H9 (cell line): ENCODE results near the gene HIPK2. TPM values are rescaled to one million over a fixed set of nuclear protein-coding genes. Genes with fewer than 3 reads are reported as not detected.

Source experiments
- DNase-seq: peaks from one replicate; pipeline ENCODE4 v3.0.0-alpha.2; 2017
- H2AFZ ChIP-seq: one replicate; pipeline ENCODE4 v1.6.1; 2013; ENCODE audit warnings: mild to moderate bottlenecking, low read length, control low read depth, moderate library complexity
- H2AK5ac ChIP-seq: 2 replicates; pipeline ENCODE4 v1.6.1; 2013; ENCODE audit warnings: low read length, control low read depth, mixed read lengths; ENCODE audit not compliant: insufficient read length
- H2BK120ac ChIP-seq: one replicate; pipeline ENCODE4 v1.6.1; 2013; ENCODE audit warnings: low read depth, mild to moderate bottlenecking, low read length, control low read depth, inconsistent platforms; ENCODE audit not compliant: poor library complexity, severe bottlenecking
- H2BK12ac ChIP-seq: 2 replicates; pipeline ENCODE4 v1.6.1; 2013; ENCODE audit warnings: low read length, control low read depth, mixed read lengths, low read depth; ENCODE audit not compliant: insufficient read length
- H2BK15ac ChIP-seq: 2 replicates; pipeline ENCODE4 v1.6.1; 2013; ENCODE audit warnings: low read depth, low read length, control low read depth
- H2BK20ac ChIP-seq: one replicate; pipeline ENCODE4 v1.6.1; 2013; ENCODE audit warnings: low read depth, mild to moderate bottlenecking, low read length, control low read depth, inconsistent platforms; ENCODE audit not compliant: poor library complexity, severe bottlenecking
- H2BK5ac ChIP-seq: 2 replicates; pipeline ENCODE4 v1.6.1; 2013; ENCODE audit warnings: low read length, control low read depth, mixed read lengths; ENCODE audit not compliant: insufficient read length
- H3K14ac ChIP-seq: 2 replicates; pipeline ENCODE4 v1.6.1; 2013; ENCODE audit warnings: low read length, control low read depth; ENCODE audit not compliant: insufficient read depth
- H3K18ac ChIP-seq: 2 replicates; pipeline ENCODE4 v1.6.1; 2013; ENCODE audit warnings: low read depth, mild to moderate bottlenecking, mixed read lengths, low read length, control low read depth; ENCODE audit not compliant: insufficient read length
- H3K23ac ChIP-seq: 2 replicates; pipeline ENCODE4 v1.6.1; 2013; ENCODE audit warnings: low read length, control low read depth, mixed read lengths, low read depth; ENCODE audit not compliant: insufficient read length
- H3K23me2 ChIP-seq: 2 replicates; pipeline ENCODE4 v1.6.1; 2013; ENCODE audit warnings: low read depth, mild to moderate bottlenecking, mixed read lengths, low read length, control low read depth; ENCODE audit not compliant: insufficient read length, poor library complexity, severe bottlenecking
- H3K27ac ChIP-seq: 2 replicates; pipeline ENCODE4 v1.5.1; 2013; ENCODE audit warnings: low read length, control low read depth, mixed read lengths, low read depth; ENCODE audit not compliant: insufficient read length
- H3K27me3 ChIP-seq: 2 replicates; pipeline ENCODE4 v1.6.1; 2013; ENCODE audit warnings: low read length, control low read depth, inconsistent platforms; ENCODE audit not compliant: insufficient read depth
- H3K4ac ChIP-seq: 2 replicates; pipeline ENCODE4 v1.6.1; 2013; ENCODE audit warnings: low read depth, mild to moderate bottlenecking, control low read depth, inconsistent platforms, low read length, moderate library complexity
- H3K4me1 ChIP-seq: 2 replicates; pipeline ENCODE4 v1.6.1; 2013; ENCODE audit warnings: low read length, control low read depth, inconsistent platforms; ENCODE audit not compliant: insufficient read depth
- H3K4me2 ChIP-seq: 2 replicates; pipeline ENCODE4 v1.6.1; 2013; ENCODE audit warnings: low read length, control low read depth, mixed read lengths; ENCODE audit not compliant: insufficient read length, insufficient read depth
- H3K56ac ChIP-seq: 2 replicates; pipeline ENCODE4 v1.6.1; 2013; ENCODE audit warnings: low read depth, mild to moderate bottlenecking, mixed read lengths, low read length, control low read depth; ENCODE audit not compliant: insufficient read length
- H3K79me1 ChIP-seq: 2 replicates; pipeline ENCODE4 v1.6.1; 2013; ENCODE audit warnings: low read depth, mild to moderate bottlenecking, moderate library complexity, low read length, control low read depth, inconsistent platforms; ENCODE audit not compliant: insufficient read depth, poor library complexity, severe bottlenecking
- H3K79me2 ChIP-seq: 2 replicates; pipeline ENCODE4 v1.6.1; 2013; ENCODE audit warnings: low read length, control low read depth, inconsistent platforms; ENCODE audit not compliant: insufficient read depth
- H3K9ac ChIP-seq: 2 replicates; pipeline ENCODE4 v1.6.1; 2013; ENCODE audit warnings: low read length, control low read depth, mixed read lengths; ENCODE audit not compliant: insufficient read length; ENCODE audit errors: extremely low read depth
- H3K9me3 ChIP-seq: one replicate; pipeline ENCODE4 v1.6.1; 2013; ENCODE audit warnings: low read depth, low read length, inconsistent platforms; ENCODE audit not compliant: control insufficient read depth
- H3T11ph ChIP-seq: one replicate; pipeline ENCODE4 v1.6.1; 2013; ENCODE audit warnings: mild to moderate bottlenecking, low read length, control low read depth, inconsistent platforms
- H4K20me1 ChIP-seq: one replicate; pipeline ENCODE4 v1.6.1; 2013; ENCODE audit not compliant: control insufficient read depth, insufficient read length, insufficient read depth
- H4K5ac ChIP-seq: 2 replicates; pipeline ENCODE4 v1.6.1; 2013; ENCODE audit warnings: low read depth, mild to moderate bottlenecking, mixed read lengths, low read length, control low read depth; ENCODE audit not compliant: insufficient read length
- H4K8ac ChIP-seq: replicated peaks from 2 replicates; pipeline ENCODE4 v1.6.1; 2013; ENCODE audit warnings: low read length, control low read depth, mixed read lengths, low read depth; ENCODE audit not compliant: insufficient read length
- H4K91ac ChIP-seq: 2 replicates; pipeline ENCODE4 v1.6.1; 2013; ENCODE audit warnings: low read depth, mild to moderate bottlenecking, moderate library complexity, mixed read lengths, low read length, control low read depth; ENCODE audit not compliant: insufficient read length
- H3K27ac Mint-ChIP-seq, 3 experiments: 2 replicates in 2 of 3; 3 replicates in 1 of 3; pipeline ENCODE4 v1.8.0; 2020 to 2021; ENCODE audit warnings: mixed read lengths in 3 of 3, mild to moderate bottlenecking in 1 of 3, moderate library complexity in 1 of 3
- H3K27me3 Mint-ChIP-seq: 2 replicates; pipeline ENCODE4 v1.8.0; 2021; ENCODE audit warnings: low read depth, mild to moderate bottlenecking, moderate library complexity, mixed read lengths
- H3K36me3 Mint-ChIP-seq, 3 experiments: 2 replicates in 2 of 3; 3 replicates in 1 of 3; pipeline ENCODE4 v1.8.0; 2020 to 2021; ENCODE audit warnings: low read depth in 3 of 3, mixed read lengths in 3 of 3; ENCODE audit not compliant: insufficient read depth in 1 of 3
- H3K4me1 Mint-ChIP-seq, 2 experiments: 2 replicates each; pipeline ENCODE4 v1.8.0; 2020; ENCODE audit warnings: mixed read lengths in 2 of 2
- H3K4me3 Mint-ChIP-seq, 2 experiments: 2 replicates in 1 of 2; 3 replicates in 1 of 2; pipeline ENCODE4 v1.8.0; 2020 to 2021; ENCODE audit warnings: mild to moderate bottlenecking in 2 of 2, mixed read lengths in 2 of 2, moderate library complexity in 1 of 2
- H3K9me3 Mint-ChIP-seq, 2 experiments: 2 replicates in 1 of 2; 3 replicates in 1 of 2; pipeline ENCODE4 v1.8.0; 2020; ENCODE audit warnings: mild to moderate bottlenecking in 2 of 2, mixed read lengths in 2 of 2, moderate library complexity in 1 of 2
- WGBS: extraction: QIAGEN DNeasy Blood & Tissue Kit; methylation state at CpG from one replicate; pipeline ENCODE4 v1.1.7; 2013; ENCODE audit warnings: missing lambda C conversion rate, low lambda C conversion rate, mixed read lengths; ENCODE audit not compliant: insufficient read length; ENCODE audit errors: extremely low coverage; 5-methylcytosine and 5-hydroxymethylcytosine counted together
- total RNA-seq: library from RNA; stranded (reverse); gene quantifications from 2 replicates; pipeline ENCODE4 v1.2.1, GENCODE V29; 2021
- TF ChIP-seq, protein P1 (sequence below): fragments of 200-600 bp; sonication (generic); conservative IDR thresholded peaks from 3 replicates; pipeline ENCODE4 v1.8.0; 2021; ENCODE audit warnings: antibody characterized with exemption, mild to moderate bottlenecking

HIPK2 gene
- total RNA-seq, 1 experiment from 2014 or later, result 21.9 TPM

DNA sequence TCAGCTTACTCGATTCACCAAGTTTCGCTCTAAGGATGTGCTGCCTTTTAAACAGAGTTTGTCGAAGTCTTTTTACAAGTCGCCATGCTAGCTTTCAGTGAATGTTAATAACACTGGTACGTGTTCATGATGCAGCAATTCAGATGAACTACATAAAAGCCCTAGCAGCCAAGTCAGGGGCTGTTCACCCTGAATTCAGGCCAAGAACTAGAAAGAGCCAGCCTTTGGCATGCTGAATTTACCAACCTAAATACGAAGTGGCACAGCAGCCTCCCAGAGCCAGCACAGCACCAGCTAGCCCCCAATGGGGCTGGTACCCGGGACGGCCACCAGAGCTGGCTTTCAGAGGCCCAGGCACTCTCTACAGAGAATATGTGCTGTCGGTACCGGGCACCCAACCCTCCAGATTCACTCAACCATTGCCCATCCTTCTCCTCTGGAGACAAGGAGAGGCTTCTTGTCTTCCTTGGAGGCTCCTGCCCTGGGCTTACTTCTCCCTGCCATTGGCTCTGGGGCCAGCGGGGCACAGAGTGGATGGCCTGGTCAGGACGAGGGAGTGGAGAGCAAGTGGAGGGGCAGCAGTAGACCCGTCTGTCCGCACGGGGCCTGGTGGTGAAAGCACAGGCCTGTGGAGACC lies 64.2 kb downstream of the HIPK2 start:
- Histone ChIP-seq H3T11ph (no peak overlapping the region), H2BK20ac (no peak overlapping the region), H4K8ac (no peak overlapping the region), H3K23ac (no peak overlapping the region), H2AFZ (no peak overlapping the region), H3K4ac (no peak overlapping the region), H2BK5ac (no peak overlapping the region), H2BK12ac (no peak overlapping the region), H2BK15ac (no peak overlapping the region), H3K79me2 (no peaks in the 10 kb centered on the region), H3K79me1 (no peaks in the 10 kb centered on the region), H3K4me2 (no peak overlapping the region), H2BK120ac (no peak overlapping the region), H2AK5ac (no peak overlapping the region), H3K23me2 (no peaks in the 10 kb centered on the region), H4K20me1 (no peaks in the 10 kb centered on the region), H3K14ac (no peak overlapping the region), H3K4me1 (peaks cover 15% of the 10 kb centered on the region), H3K18ac (no peak overlapping the region), H3K56ac (no peak overlapping the region), H4K5ac (no peak overlapping the region), H4K91ac (no peak overlapping the region), H3K9me3 (no peaks in the 10 kb centered on the region), H3K27ac (no peak overlapping the region), H3K9ac (no peak overlapping the region), H3K27me3 (no peaks in the 10 kb centered on the region)
- H3K9me3 Mint-ChIP-seq, result no peaks in the 10 kb centered on the region
- peaks cover 51% of the 10 kb centered on the region in 2 experiments for H3K4me1 Mint-ChIP-seq
- peaks cover 20 to 27% (median 27%) of the 10 kb centered on the region in 3 experiments for H3K36me3 Mint-ChIP-seq
- no CpG with 5 or more reads among the region's 15 CpGs for WGBS
- no peaks in the 10 kb centered on the region for H3K27me3 Mint-ChIP-seq
- H3K4me3 Mint-ChIP-seq, result no peak overlapping the region
- peak overlapping the region; percentile 17 to 66 (median 59); a peak in 4 of 7 replicates for H3K27ac Mint-ChIP-seq
- DNase-seq, result no peak
- TF ChIP-seq, protein P1, sequence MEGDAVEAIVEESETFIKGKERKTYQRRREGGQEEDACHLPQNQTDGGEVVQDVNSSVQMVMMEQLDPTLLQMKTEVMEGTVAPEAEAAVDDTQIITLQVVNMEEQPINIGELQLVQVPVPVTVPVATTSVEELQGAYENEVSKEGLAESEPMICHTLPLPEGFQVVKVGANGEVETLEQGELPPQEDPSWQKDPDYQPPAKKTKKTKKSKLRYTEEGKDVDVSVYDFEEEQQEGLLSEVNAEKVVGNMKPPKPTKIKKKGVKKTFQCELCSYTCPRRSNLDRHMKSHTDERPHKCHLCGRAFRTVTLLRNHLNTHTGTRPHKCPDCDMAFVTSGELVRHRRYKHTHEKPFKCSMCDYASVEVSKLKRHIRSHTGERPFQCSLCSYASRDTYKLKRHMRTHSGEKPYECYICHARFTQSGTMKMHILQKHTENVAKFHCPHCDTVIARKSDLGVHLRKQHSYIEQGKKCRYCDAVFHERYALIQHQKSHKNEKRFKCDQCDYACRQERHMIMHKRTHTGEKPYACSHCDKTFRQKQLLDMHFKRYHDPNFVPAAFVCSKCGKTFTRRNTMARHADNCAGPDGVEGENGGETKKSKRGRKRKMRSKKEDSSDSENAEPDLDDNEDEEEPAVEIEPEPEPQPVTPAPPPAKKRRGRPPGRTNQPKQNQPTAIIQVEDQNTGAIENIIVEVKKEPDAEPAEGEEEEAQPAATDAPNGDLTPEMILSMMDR, result no peak
